ES-I3 (cell line): Measurements from ENCODE around the gene TSPAN4.

Experiments
- H3K36me3 ChIP-seq: 2 replicates; pipeline ENCODE4 v1.6.1; 2013; ENCODE audit warnings: mild to moderate bottlenecking, low read length, control low read depth, moderate library complexity; ENCODE audit not compliant: insufficient read depth
- H3K4me1 ChIP-seq: 2 replicates; pipeline ENCODE4 v1.6.1; 2013; ENCODE audit warnings: mild to moderate bottlenecking, control low read depth, low read length; ENCODE audit not compliant: insufficient read depth
- H3K9ac ChIP-seq: 2 replicates; pipeline ENCODE4 v1.6.1; 2013; ENCODE audit warnings: low read depth, mild to moderate bottlenecking, low read length, moderate library complexity
- H3K9me3 ChIP-seq: 2 replicates; pipeline ENCODE4 v1.6.1; 2013; ENCODE audit warnings: mild to moderate bottlenecking, low read length, moderate library complexity; ENCODE audit not compliant: control insufficient read depth, insufficient read depth

TSPAN4 gene

GRCh38 chr11:842370-843002 is at the start of gene TSPAN4, which contains the start of gene POLR2L:
TSS of gene TSPAN4 (plus strand) at chr11:842852. CDS start at chr11:850305, 7,453 bp downstream.
TSS of gene POLR2L (minus strand) at chr11:842529. CDS start at chr11:842508, 21 bp downstream.
- H3K9ac ChIP-seq: peak within 1 kb of the TSS; percentile 83
- peaks cover 23% of the 10 kb centered on the region; the same call in 1 of the 2 replicates for H3K4me1 ChIP-seq
- H3K9me3 ChIP-seq: no peaks in the 10 kb centered on the region
- H3K36me3 ChIP-seq: peaks cover 7% of the 10 kb centered on the region

DNA sequence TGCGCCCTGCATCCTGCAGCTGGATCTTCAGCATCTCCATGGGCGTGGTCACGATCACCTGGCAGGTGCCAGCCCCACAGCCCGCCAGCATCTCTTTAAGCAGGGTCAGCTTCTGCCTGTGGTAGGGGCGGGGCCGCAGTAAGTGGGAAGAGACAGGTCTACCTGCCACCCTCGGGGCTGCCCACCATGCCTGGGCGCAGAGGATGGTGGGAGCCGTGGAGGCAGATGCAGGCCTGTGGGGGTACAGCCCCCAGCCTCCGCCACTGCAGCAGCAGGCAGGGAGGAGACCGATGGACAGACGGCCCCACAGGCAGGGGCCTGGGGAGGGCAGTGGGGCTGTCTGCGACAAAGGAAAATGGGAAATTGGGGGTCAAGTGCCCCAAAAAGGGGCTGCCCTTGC is 49.8 kb upstream of the TSPAN4 start:
- Histone ChIP-seq H3K9ac (no peak overlapping the region), H3K9me3 (no peaks in the 10 kb centered on the region), H3K4me1 (peaks cover 12% of the 10 kb centered on the region), H3K36me3 (no peaks in the 10 kb centered on the region)

DNA sequence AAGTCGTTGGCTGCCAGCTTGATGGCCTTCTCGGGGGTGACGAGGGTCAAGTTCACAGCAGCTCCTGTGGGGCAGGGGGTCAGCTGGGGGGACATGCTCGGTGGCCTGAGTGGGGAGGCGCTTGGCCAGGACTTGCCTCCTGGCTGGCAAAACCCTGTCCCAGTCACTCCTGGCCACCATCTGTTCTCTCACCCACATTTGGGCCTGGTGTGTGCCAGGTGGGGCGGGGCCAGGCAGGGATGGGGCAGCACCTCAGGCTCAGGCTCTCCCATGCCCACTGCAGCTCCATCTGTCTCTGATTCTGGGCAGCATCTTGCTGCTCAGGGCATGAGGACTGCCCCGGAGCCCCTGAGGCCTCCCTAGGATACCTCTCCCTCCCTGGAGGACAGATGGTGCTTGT is 49.1 kb upstream of the TSPAN4 start:
- H3K36me3 ChIP-seq: no peaks in the 10 kb centered on the region
- H3K9me3 ChIP-seq: no peaks in the 10 kb centered on the region
- peaks cover 12% of the 10 kb centered on the region for H3K4me1 ChIP-seq
- no peak overlapping the region for H3K9ac ChIP-seq

DNA sequence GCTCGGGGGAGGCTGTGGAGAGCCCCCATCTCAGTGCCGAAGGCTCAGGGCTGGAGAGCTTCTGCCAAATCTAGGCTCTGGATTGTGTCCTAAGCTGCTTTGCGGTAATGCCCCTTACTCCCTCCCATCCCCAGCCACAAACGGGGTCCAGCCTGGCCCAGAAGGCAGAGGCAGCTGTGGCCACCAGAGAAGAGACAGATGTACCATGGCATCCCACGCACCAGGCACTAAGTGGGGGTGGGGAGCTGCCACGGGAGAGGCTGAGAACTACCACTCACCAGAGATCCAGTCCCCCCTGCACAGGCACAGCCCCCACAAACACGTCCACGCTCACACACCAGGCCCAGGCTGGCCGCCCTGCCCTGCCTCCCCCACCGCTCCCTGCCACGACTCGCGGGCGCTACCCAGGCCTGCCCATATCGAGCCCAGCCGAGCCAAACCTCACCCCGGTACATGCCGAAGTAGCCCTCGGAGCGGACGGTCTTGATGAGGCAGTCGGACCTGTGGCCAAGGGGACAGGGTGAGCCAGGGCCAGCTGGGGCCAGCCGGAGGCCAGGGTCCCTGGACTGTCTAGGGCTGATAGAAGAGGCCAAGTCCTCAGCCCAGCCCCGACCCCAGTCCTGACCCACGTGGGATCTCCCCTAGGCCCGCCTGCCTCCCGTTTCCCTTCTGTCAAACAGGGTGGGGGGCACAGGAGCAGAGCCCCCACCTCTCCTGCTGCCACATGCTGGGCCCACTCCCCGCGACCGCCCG is 48.5 kb upstream of the TSPAN4 start:
- Histone ChIP-seq H3K4me1 (peaks cover 12% of the 10 kb centered on the region), H3K9me3 (no peaks in the 10 kb centered on the region), H3K9ac (no peak overlapping the region), H3K36me3 (no peaks in the 10 kb centered on the region)

DNA sequence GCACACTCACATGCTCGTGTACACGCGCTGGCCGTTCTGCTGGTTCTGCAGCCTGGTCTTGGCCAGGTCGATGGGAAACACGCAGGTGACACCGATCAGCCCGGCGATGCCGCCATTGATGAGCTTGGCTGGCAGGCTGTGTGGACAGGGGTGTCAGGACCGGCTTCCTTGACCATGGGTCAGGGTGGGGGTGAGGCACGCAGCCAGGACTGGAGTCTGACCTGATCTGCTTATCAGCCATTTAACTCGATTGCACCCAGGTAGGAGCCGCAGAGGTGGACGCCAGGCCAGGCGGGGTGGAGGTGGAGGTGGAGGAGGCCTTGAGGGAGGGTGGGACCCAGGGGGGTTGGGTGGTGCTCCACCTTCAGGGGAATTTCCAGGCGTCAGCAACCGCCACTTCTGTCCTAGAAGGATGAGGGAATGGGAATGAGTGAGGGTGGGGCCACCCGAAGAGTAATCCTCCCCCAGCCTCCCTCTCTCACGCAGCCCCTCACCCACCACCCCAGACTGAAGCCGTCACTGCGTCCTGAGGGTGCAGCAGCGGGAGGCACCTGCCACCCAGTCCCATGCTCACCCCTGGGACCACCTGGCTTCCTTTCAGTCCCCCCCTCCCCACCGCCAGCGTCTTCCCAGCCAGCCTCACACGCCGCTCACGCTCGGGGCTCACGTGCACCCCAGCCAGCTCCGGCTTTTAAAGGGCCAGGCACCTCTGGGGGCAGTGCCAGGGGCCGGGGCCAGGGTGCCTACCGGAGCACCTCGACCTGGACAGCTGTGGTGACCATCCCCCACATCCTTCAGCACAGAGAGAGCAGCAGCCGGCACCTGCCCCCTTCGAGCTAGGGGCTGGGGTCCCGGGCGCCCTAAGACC is 47.7 kb upstream of the TSPAN4 start:
- no peaks in the 10 kb centered on the region for H3K9me3 ChIP-seq
- peaks cover 12% of the 10 kb centered on the region for H3K4me1 ChIP-seq
- no peaks in the 10 kb centered on the region for H3K36me3 ChIP-seq
- peak overlapping the region; percentile 25; the same call in 1 of the 2 replicates for H3K9ac ChIP-seq

GRCh38 chr11:795634-796564 is 46.8 kb upstream of the TSPAN4 start:
- Histone ChIP-seq H3K36me3 (no peaks in the 10 kb centered on the region), H3K9me3 (no peaks in the 10 kb centered on the region), H3K9ac (peak overlapping the region; percentile 76), H3K4me1 (peaks cover 9% of the 10 kb centered on the region)

- Histone ChIP-seq H3K36me3 (peaks cover 4% of the 10 kb centered on the region; the same call in 1 of the 2 replicates), H3K4me1 (peaks cover 5% of the 10 kb centered on the region), H3K9ac (peak overlapping the region; percentile 76; the same call in 1 of the 2 replicates), H3K9me3 (no peaks in the 10 kb centered on the region)
Measured at GRCh38 chr11:796565-797295, 45.9 kb upstream of the TSPAN4 start.

- no peaks in the 10 kb centered on the region for H3K9me3 ChIP-seq
- peaks cover 8% of the 10 kb centered on the region for H3K36me3 ChIP-seq
- peak overlapping the region; percentile 76 for H3K9ac ChIP-seq
- H3K4me1 ChIP-seq: peaks cover 5% of the 10 kb centered on the region
Measured at GRCh38 chr11:797296-798092, 45.2 kb upstream of the TSPAN4 start.

DNA sequence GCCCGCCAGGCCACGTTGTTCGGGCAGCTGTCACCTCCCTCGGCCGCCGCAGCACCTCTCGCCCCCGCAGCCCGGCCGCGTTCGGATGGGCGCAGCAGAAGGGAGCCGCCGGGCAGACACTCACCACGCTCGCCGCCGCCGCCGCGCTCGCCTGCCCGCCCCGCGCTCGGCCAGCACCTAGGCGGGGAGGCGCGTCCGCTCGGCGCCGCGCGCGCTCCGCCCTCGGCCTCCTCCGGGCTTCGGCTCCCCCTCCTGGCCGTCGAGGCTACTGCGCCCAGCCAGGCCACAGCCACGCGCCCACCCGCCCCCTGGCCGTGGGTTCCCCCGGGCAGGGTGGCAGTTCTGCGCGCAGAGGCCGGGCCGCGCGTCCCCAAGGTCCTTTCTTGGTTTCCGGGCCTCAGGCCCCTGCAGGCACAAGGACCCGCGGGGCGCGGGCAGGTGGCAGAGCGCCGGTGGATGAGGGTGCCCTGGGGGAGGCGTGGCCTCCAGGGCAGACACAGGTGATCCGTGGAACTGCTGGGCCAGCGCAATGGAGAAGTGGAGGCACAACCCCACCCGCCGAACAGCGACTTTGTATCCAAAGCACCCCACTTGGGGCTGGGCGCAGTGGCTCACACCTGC is 44.4 kb upstream of the TSPAN4 start, which contains the start of gene SLC25A22:
TSS of gene SLC25A22 (minus strand) at position 189 of the 621 bp plus-strand sequence. CDS start 3,275 bp downstream, outside the sequence.
- H3K9me3 ChIP-seq: no peaks in the 10 kb centered on the region
- H3K36me3 ChIP-seq: peaks cover 8% of the 10 kb centered on the region
- H3K4me1 ChIP-seq: peaks cover 5% of the 10 kb centered on the region
- peak within 1 kb of the TSS; percentile 76 for H3K9ac ChIP-seq

GRCh38 chr11:799641-800316 is 42.9 kb upstream of the TSPAN4 start:
- Histone ChIP-seq H3K9ac (no peak overlapping the region), H3K4me1 (peaks cover 5% of the 10 kb centered on the region), H3K9me3 (no peaks in the 10 kb centered on the region), H3K36me3 (peaks cover 8% of the 10 kb centered on the region)

DNA sequence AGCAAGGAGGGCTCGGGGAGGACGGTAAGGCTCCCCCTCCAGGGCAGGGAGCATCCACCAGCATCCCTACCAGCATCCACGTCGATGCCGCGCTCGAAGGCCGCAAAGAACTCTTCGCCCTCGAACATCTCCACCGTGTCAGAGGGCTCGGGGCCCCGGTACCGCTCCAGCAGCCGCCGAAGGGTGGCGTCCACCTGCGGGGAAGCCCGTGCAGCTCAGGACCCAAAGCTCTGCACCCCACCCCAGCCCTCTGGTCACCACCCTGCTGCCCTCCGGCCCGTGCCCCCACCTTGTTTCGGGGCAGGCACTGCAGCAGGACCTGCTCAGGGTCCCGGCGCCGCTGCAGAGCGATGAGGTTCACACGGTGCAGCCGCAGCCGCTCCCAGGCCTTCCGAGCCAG is 42.2 kb upstream of the TSPAN4 start:
- peaks cover 8% of the 10 kb centered on the region for H3K36me3 ChIP-seq
- H3K4me1 ChIP-seq: peaks cover 5% of the 10 kb centered on the region
- H3K9ac ChIP-seq: no peak overlapping the region
- H3K9me3 ChIP-seq: no peaks in the 10 kb centered on the region
